Cardiac muscle cell (in vitro differentiated cells and primary cell): ENCODE results near the gene TOM1. TPM values are rescaled to one million over a fixed set of nuclear protein-coding genes. Genes with fewer than 3 reads are reported as not detected.

Source experiments
- DNase-seq, 2 donors: peaks; one replicate each; pipeline versions ENCODE4 v3.0.0 to v3.0.0-alpha.2; 2010 to 2017; ENCODE audit warnings: low read depth in 1 of 2, low spot score in 1 of 2
- H3K27ac ChIP-seq: fragments of 200-600 bp; sonication (generic); 2 replicates; pipeline ENCODE4 v1.5.1; 2016
- H3K27me3 ChIP-seq: fragments of 200-600 bp; sonication (generic); 2 replicates; pipeline ENCODE4 v1.6.0; 2016; ENCODE audit warnings: control low read depth
- H3K36me3 ChIP-seq: fragments of 200-600 bp; sonication (generic); 2 replicates; pipeline ENCODE4 v1.5.1; 2016; ENCODE audit warnings: control low read depth
- H3K4me1 ChIP-seq: fragments of 200-600 bp; sonication (generic); 2 replicates; pipeline ENCODE4 v1.8.1; 2017; ENCODE audit warnings: low read depth, mild to moderate bottlenecking, mixed run types
- H3K4me3 ChIP-seq: fragments of 200-600 bp; sonication (generic); 2 replicates; pipeline ENCODE4 v1.5.1; 2016; ENCODE audit warnings: mild to moderate bottlenecking
- H3K9me3 ChIP-seq: fragments of 200-600 bp; sonication (generic); 2 replicates; pipeline ENCODE4 v1.5.1; 2017; ENCODE audit warnings: low read depth, mild to moderate bottlenecking, control low read depth
- polyA plus RNA-seq: library from polyadenylated mRNA; unstranded; fragments of >200 nt; fragmentation: Nextera tagmentation; extraction: Ambion mirVana; gene quantifications from 2 replicates; pipeline ENCODE4 v1.2.1, GENCODE V29; 2016
- total RNA-seq: library from RNA; depleted of rRNA; stranded (reverse); fragments of >200 nt; gene quantifications from 2 replicates; pipeline ENCODE4 v1.2.3, GENCODE V29; 2016
- TF ChIP-seq, protein P1 (sequence below): IDR thresholded peaks from 2 replicates; pipeline ENCODE4 v1.5.1; 2012; ENCODE audit warnings: low read depth, mild to moderate bottlenecking, low read length

Gene TOM1
- total and polyA plus RNA-seq, 2 experiments from 2014 or later = 76.2 to 107 TPM

GRCh38 chr22:35313311-35314121, 13.8 kb downstream of the TOM1 start:
- H3K27ac ChIP-seq = peak overlapping the region; percentile 87
- DNase-seq = peak; percentile 55 to 76
- no peak overlapping the region for H3K4me3 ChIP-seq
- H3K4me1 ChIP-seq = peaks cover 33% of the 10 kb centered on the region
- H3K36me3 ChIP-seq = peaks cover 3% of the 10 kb centered on the region
- TF ChIP-seq, protein P1, sequence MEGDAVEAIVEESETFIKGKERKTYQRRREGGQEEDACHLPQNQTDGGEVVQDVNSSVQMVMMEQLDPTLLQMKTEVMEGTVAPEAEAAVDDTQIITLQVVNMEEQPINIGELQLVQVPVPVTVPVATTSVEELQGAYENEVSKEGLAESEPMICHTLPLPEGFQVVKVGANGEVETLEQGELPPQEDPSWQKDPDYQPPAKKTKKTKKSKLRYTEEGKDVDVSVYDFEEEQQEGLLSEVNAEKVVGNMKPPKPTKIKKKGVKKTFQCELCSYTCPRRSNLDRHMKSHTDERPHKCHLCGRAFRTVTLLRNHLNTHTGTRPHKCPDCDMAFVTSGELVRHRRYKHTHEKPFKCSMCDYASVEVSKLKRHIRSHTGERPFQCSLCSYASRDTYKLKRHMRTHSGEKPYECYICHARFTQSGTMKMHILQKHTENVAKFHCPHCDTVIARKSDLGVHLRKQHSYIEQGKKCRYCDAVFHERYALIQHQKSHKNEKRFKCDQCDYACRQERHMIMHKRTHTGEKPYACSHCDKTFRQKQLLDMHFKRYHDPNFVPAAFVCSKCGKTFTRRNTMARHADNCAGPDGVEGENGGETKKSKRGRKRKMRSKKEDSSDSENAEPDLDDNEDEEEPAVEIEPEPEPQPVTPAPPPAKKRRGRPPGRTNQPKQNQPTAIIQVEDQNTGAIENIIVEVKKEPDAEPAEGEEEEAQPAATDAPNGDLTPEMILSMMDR = no peak
- H3K27me3 ChIP-seq = no peaks in the 10 kb centered on the region
- no peaks in the 10 kb centered on the region for H3K9me3 ChIP-seq

GRCh38 chr22:35314161-35314942, 14.7 kb downstream of the TOM1 start:
- no peak overlapping the region for H3K4me3 ChIP-seq
- peaks cover 3% of the 10 kb centered on the region for H3K36me3 ChIP-seq
- no peaks in the 10 kb centered on the region for H3K27me3 ChIP-seq
- peaks cover 33% of the 10 kb centered on the region for H3K4me1 ChIP-seq
- TF ChIP-seq, protein P1 = no peak
- no peak for DNase-seq
- peak overlapping the region; percentile 87 for H3K27ac ChIP-seq
- no peaks in the 10 kb centered on the region for H3K9me3 ChIP-seq

DNA sequence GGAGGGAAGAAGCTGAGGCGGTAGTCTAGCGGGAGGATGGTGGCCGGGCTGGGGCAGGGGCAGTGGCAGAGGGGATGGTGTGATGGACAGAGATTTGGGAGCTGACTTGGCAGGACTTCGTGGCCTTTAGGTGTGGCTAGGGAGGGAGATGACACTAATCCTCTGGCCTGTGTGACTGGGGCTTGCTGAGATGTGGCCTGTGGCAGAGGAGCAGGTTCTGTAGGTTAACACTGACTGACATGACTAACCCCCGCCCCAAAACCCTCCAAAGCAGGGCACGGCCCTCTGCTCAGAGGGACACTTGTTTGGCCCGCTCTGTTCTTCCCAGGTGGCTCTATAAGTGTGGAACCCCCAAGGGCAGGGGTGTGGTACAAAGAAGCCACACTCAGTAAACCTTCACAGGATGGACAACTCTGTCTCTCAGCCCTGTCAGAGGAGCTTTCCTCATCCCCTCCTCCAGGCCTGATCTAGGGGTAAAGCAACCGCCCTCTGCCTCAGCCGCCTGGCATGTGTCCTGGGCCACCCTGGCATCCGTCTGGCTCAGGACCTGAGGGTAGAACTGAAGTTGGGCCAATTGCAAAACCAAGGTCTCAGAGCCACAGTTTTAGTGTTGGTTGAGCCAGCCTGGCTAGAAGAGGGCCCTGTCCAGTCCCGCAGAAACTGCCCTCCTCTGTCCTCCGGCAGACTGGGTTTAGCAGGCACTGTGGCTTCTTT, 15.6 kb downstream of the TOM1 start:
- TF ChIP-seq, protein P1 = no peak
- no peak overlapping the region for H3K4me3 ChIP-seq
- peaks cover 3% of the 10 kb centered on the region for H3K36me3 ChIP-seq
- H3K27ac ChIP-seq = peak overlapping the region; percentile 40
- H3K4me1 ChIP-seq = peaks cover 32% of the 10 kb centered on the region
- no peaks in the 10 kb centered on the region for H3K9me3 ChIP-seq
- H3K27me3 ChIP-seq = no peaks in the 10 kb centered on the region
- no peak for DNase-seq

DNA sequence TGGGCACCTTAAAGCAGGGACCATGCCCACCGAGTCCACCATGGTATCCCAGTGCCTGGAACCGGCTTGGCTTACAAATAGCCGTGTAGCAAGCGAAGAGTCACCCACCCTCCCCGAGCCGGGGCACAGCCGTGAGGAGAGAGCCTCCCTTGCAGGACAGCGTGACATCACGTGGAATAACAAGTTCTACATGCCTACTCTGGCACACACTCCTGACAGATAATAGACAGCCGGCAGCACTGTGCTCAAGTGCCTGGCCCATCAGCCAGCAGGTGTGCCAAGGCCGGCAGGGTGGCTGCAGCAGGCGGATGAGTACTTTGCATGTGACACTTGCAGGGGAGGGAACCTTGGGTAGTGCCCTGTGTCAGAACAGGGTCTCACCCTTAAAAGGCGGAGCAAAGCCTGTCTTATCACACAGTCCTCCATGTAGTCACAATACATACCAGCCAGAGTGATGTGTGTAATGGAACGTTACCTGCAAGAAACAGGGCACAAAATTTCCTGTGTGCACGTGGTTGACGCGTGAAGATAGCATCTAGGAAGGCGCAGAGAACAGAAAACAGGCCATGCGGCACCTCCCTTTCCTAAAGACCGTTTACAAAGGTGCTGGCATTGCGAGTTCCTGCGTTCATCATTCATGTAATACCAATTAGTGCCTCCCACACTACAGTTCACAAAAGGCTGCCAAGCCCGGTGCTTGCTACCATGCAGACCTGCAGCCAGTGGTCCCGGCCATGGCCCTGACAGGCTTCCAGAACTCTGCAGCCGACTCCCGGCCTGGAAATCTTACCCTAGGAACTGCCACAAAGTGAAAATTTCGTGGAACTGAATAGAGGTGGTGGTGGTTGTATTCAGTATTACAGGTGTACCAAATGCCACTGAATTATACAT, 16.4 kb downstream of the TOM1 start:
- TF ChIP-seq, protein P1 = no peak
- H3K27ac ChIP-seq = peak overlapping the region; percentile 40
- peaks cover 3% of the 10 kb centered on the region for H3K36me3 ChIP-seq
- H3K4me1 ChIP-seq = peaks cover 24% of the 10 kb centered on the region
- H3K9me3 ChIP-seq = no peaks in the 10 kb centered on the region
- no peaks in the 10 kb centered on the region for H3K27me3 ChIP-seq
- no peak for DNase-seq
- no peak overlapping the region for H3K4me3 ChIP-seq

DNA sequence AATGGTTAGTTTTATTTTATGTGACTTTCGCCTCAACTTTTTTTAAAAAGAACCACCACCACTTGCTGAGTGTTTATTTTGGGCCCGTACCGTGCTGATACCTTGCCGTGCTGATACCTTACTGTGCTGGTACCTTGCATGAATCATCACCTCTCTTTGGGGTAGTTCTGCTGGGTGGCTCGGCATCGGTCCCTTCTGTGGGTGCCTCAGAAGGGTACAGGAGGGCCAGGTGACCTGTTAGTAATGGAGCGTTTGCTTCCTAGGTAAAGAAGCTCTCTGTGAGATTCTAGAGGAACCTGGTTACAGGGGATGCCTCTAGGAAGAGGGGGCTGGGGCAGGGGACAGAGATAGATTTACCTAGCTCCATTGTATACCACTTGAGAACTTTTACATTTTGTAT, 17.1 kb downstream of the TOM1 start:
- DNase-seq = no peak
- H3K27me3 ChIP-seq = no peaks in the 10 kb centered on the region
- H3K4me3 ChIP-seq = no peak overlapping the region
- H3K4me1 ChIP-seq = peaks cover 19% of the 10 kb centered on the region
- H3K36me3 ChIP-seq = peaks cover 5% of the 10 kb centered on the region
- TF ChIP-seq, protein P1 = no peak
- H3K9me3 ChIP-seq = no peaks in the 10 kb centered on the region
- H3K27ac ChIP-seq = no peak overlapping the region
